OCI-LY7 (cell line): Measurements from ENCODE around the gene CNTNAP3.
"Not testable (repeated sequence)": the region's sequence is repeated elsewhere in the genome, so short reads cannot be mapped to it uniquely, and the experiment has no call there.

Experiments
- EZH2phosphoT487 ChIP-seq: fragments of 200-600 bp; sonication (generic); IDR thresholded peaks from 2 replicates; pipeline ENCODE4 v1.6.1; 2018; ENCODE audit warnings: low read depth, borderline replicate concordance, mild to moderate bottlenecking, mixed run types, antibody characterized with exemption, low read length, moderate library complexity, mixed read lengths
- TF ChIP-seq, protein P1 (sequence below): fragments of 200-600 bp; sonication (generic); conservative IDR thresholded peaks from 2 replicates; pipeline ENCODE4 v1.5.1; 2014; ENCODE audit warnings: mild to moderate bottlenecking, antibody characterized with exemption, low read length, moderate library complexity, mixed read lengths

DNA sequence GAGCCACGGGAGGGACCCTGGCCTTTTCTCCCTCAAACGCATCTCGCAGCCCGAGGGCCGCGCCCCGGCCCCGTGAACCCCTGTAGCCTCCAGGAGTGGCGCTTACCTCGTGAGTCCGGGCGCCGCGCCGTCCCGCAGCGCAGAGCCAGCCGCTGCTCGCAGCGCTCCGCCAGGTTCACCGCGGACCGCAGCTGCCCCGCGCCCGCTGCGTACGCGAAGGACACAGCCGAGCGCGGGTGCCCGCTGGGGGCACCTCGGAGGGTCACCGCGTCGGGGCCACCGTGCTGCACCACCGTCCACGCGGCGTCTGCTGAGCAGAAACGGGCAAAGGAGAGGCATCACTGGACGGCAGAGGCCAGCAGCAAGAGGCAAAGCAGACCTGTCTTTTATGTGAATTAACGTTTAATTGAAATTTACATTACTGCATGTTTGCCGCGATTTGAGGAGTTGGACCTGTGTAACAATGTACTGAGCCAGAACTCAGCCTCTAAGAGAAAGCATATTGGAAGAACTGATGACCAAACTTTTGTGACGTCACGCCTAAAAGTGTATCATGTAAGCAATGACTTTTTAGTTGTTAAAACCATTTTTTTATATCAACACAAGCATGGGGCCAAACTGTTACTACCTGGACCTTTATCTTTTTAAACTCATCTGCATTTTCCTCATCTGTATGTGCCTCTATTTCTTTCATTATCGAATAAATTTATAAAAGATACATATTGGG lies 155.0 kb downstream of the CNTNAP3 start:
- TF ChIP-seq EZH2phosphoT487 = not testable (repeated sequence)
- TF ChIP-seq, protein P1, sequence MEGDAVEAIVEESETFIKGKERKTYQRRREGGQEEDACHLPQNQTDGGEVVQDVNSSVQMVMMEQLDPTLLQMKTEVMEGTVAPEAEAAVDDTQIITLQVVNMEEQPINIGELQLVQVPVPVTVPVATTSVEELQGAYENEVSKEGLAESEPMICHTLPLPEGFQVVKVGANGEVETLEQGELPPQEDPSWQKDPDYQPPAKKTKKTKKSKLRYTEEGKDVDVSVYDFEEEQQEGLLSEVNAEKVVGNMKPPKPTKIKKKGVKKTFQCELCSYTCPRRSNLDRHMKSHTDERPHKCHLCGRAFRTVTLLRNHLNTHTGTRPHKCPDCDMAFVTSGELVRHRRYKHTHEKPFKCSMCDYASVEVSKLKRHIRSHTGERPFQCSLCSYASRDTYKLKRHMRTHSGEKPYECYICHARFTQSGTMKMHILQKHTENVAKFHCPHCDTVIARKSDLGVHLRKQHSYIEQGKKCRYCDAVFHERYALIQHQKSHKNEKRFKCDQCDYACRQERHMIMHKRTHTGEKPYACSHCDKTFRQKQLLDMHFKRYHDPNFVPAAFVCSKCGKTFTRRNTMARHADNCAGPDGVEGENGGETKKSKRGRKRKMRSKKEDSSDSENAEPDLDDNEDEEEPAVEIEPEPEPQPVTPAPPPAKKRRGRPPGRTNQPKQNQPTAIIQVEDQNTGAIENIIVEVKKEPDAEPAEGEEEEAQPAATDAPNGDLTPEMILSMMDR = not testable (repeated sequence)
